H1 (cell line): ENCODE results near the gene NME7. TPM values are rescaled to one million over a fixed set of nuclear protein-coding genes. Genes with fewer than 3 reads are reported as not detected.

Experiments
- CTCF ChIA-PET: fragments of 300-600 bp; sonication (Branson Sonifier 250); formaldehyde crosslinking; loops from one replicate; lab custom pipeline; 2021; ENCODE audit not compliant: partially characterized antibody; lab: Charles Lee
- POLR2A ChIA-PET: fragments of 300-600 bp; sonication (Branson Sonifier 250); formaldehyde crosslinking; loops from one replicate; lab custom pipeline; 2021; ENCODE audit warnings: inconsistent platforms; ENCODE audit not compliant: partially characterized antibody; lab: Charles Lee
- DNase-seq, 2 experiments: peaks; one replicate each; pipeline versions ENCODE4 v3.0.0 to v3.0.0-alpha.2; 2010 to 2022; ENCODE audit warnings: low spot score in 2 of 2, low read depth in 1 of 2, mixed read lengths in 1 of 2
- FAIRE-seq: peaks from 2 replicates; lab custom pipeline; 2011; peaks lifted over from hg19 to GRCh38; lab: Jason Lieb, UNC
- H2AFZ ChIP-seq: 2 replicates; pipeline ENCODE4 v1.8.1; 2012; ENCODE audit warnings: low read length, inconsistent platforms
- H2AK5ac ChIP-seq: 2 replicates; pipeline ENCODE4 v1.6.1; 2013; ENCODE audit warnings: low read depth, low read length
- H2BK120ac ChIP-seq: replicated peaks from 2 replicates; pipeline ENCODE3; 2013; ENCODE audit warnings: low read depth, low read length, inconsistent platforms
- H2BK12ac ChIP-seq: 2 replicates; pipeline ENCODE4 v1.6.1; 2013; ENCODE audit warnings: low read depth, low read length
- H2BK15ac ChIP-seq: 2 replicates; pipeline ENCODE4 v1.6.1; 2013; ENCODE audit warnings: low read length
- H2BK20ac ChIP-seq: 2 replicates; pipeline ENCODE4 v1.6.1; 2013; ENCODE audit warnings: low read length
- H2BK5ac ChIP-seq: 2 replicates; pipeline ENCODE4 v1.6.1; 2013; ENCODE audit warnings: low read depth, low read length
- H3K14ac ChIP-seq: 2 replicates; pipeline ENCODE4 v1.6.1; 2013; ENCODE audit warnings: inconsistent platforms; ENCODE audit not compliant: insufficient read length
- H3K18ac ChIP-seq: 2 replicates; pipeline ENCODE4 v1.6.1; 2013; ENCODE audit warnings: low read length; ENCODE audit errors: extremely low read depth
- H3K23ac ChIP-seq: 2 replicates; pipeline ENCODE4 v1.6.1; 2013; ENCODE audit warnings: inconsistent platforms; ENCODE audit not compliant: insufficient read length
- H3K23me2 ChIP-seq: 2 replicates; pipeline ENCODE4 v1.6.1; 2013; ENCODE audit warnings: low read depth, low read length
- H3K27ac ChIP-seq: 2 replicates; pipeline ENCODE4 v1.6.1; 2011; ENCODE audit warnings: low read depth, low read length, inconsistent platforms
- H3K27me3 ChIP-seq, 4 experiments: replicated peaks in 1 of 4; 1 replicate in 1 of 4; 2 replicates in 3 of 4; pipeline versions ENCODE4 v1.6.1 to v1.8.1; 2011 to 2013; ENCODE audit warnings: low read length in 3 of 4, mild to moderate bottlenecking in 3 of 4, inconsistent platforms in 2 of 4, mixed read lengths in 2 of 4, moderate library complexity in 1 of 4; ENCODE audit not compliant: control insufficient read depth in 3 of 4, insufficient read depth in 3 of 4; ENCODE audit errors: extremely low read depth in 1 of 4
- H3K36me3 ChIP-seq, 4 experiments: 2 replicates each; pipeline versions ENCODE4 v1.6.1 to v1.8.1; 2011 to 2013; ENCODE audit warnings: mild to moderate bottlenecking in 4 of 4, low read length in 3 of 4, moderate library complexity in 2 of 4, control low read depth in 1 of 4, inconsistent platforms in 1 of 4; ENCODE audit not compliant: insufficient read depth in 4 of 4, control insufficient read depth in 2 of 4
- H3K4ac ChIP-seq: replicated peaks from 2 replicates; pipeline ENCODE3; 2013; ENCODE audit warnings: low read length, low read depth, mixed read lengths, inconsistent platforms; ENCODE audit not compliant: insufficient read length
- H3K4me1 ChIP-seq, 4 experiments: replicated peaks in 1 of 4; 1 replicate in 1 of 4; 2 replicates in 3 of 4; pipeline versions ENCODE4 v1.6.1 to v1.8.1; 2011 to 2013; ENCODE audit warnings: low read length in 3 of 4, inconsistent platforms in 2 of 4, mixed read lengths in 1 of 4; ENCODE audit not compliant: insufficient read depth in 4 of 4, control insufficient read depth in 3 of 4
- H3K4me2 ChIP-seq, 2 experiments: 2 replicates each; pipeline versions ENCODE4 v1.6.1 to v1.8.1; 2011 to 2013; ENCODE audit warnings: low read depth in 2 of 2, low read length in 2 of 2, control low read depth in 1 of 2, inconsistent platforms in 1 of 2, mild to moderate bottlenecking in 1 of 2; ENCODE audit not compliant: insufficient read depth in 1 of 2
- H3K4me3 ChIP-seq, 4 experiments: fragments of 200-600, 300-600 bp in 1 of 4; sonication (generic), shearing (Covaris generic), sonication (Bioruptor Twin) in 1 of 4; 2 replicates each; pipeline versions ENCODE4 v1.5.1 to v1.8.1; 2011 to 2016; ENCODE audit warnings: low read length in 4 of 4, low read depth in 3 of 4, control low read depth in 2 of 4, inconsistent platforms in 2 of 4, mild to moderate bottlenecking in 2 of 4, mixed read lengths in 1 of 4, moderate library complexity in 1 of 4; ENCODE audit not compliant: insufficient read depth in 2 of 4; ENCODE audit errors: extremely low read depth in 1 of 4
- H3K56ac ChIP-seq: replicated peaks from 2 replicates; pipeline ENCODE3; 2013; ENCODE audit warnings: low read depth, mild to moderate bottlenecking, mixed read lengths, low read length, inconsistent platforms; ENCODE audit not compliant: insufficient read length
- H3K79me1 ChIP-seq: 2 replicates; pipeline ENCODE4 v1.6.1; 2013; ENCODE audit warnings: low read depth, low read length, control low read depth
- H3K79me2 ChIP-seq, 2 experiments: 2 replicates each; pipeline versions ENCODE4 v1.6.1 to v1.8.1; 2012 to 2013; ENCODE audit warnings: low read length in 2 of 2, mild to moderate bottlenecking in 2 of 2, inconsistent platforms in 1 of 2; ENCODE audit not compliant: insufficient read depth in 2 of 2, control insufficient read depth in 1 of 2
- H3K9ac ChIP-seq, 4 experiments: replicated peaks in 1 of 4; 1 replicate in 1 of 4; 2 replicates in 3 of 4; pipeline versions ENCODE4 v1.6.1 to v1.8.1; 2011 to 2013; ENCODE audit warnings: low read depth in 3 of 4, low read length in 3 of 4, control low read depth in 2 of 4, mild to moderate bottlenecking in 2 of 4, moderate library complexity in 2 of 4, inconsistent platforms in 1 of 4; ENCODE audit errors: extremely low read depth in 1 of 4
- H3K9me3 ChIP-seq, 2 experiments: 2 replicates each; pipeline versions ENCODE4 v1.6.1 to v1.8.1; 2012 to 2013; ENCODE audit warnings: mild to moderate bottlenecking in 2 of 2, moderate library complexity in 2 of 2, control low read depth in 1 of 2, inconsistent platforms in 1 of 2, low read depth in 1 of 2, low read length in 1 of 2, mixed read lengths in 1 of 2; ENCODE audit not compliant: insufficient read depth in 2 of 2
- H4K20me1 ChIP-seq, 2 experiments: replicated peaks in 1 of 2; 2 replicates each; pipeline versions ENCODE3 to v1.8.1; 2011 to 2013; ENCODE audit warnings: inconsistent platforms in 2 of 2, low read length in 2 of 2, mild to moderate bottlenecking in 1 of 2; ENCODE audit not compliant: insufficient read depth in 2 of 2, control insufficient read depth in 1 of 2
- H4K5ac ChIP-seq: 2 replicates; pipeline ENCODE4 v1.6.1; 2013; ENCODE audit warnings: low read length, low read depth, mixed read lengths, inconsistent platforms; ENCODE audit not compliant: insufficient read length
- H4K8ac ChIP-seq: 2 replicates; pipeline ENCODE4 v1.8.0; 2013; ENCODE audit warnings: mild to moderate bottlenecking, moderate library complexity, low read length, inconsistent platforms; ENCODE audit not compliant: insufficient read depth; ENCODE audit errors: extremely low read depth
- H4K91ac ChIP-seq: replicated peaks from 2 replicates; pipeline ENCODE3; 2013; ENCODE audit warnings: low read length, mixed read lengths, inconsistent platforms; ENCODE audit not compliant: insufficient read length
- FOSL1 ChIP-seq: IDR thresholded peaks from 2 replicates; pipeline ENCODE4 v1.6.1; 2011; ENCODE audit warnings: mild to moderate bottlenecking, low read depth, low read length, moderate library complexity; ENCODE audit not compliant: insufficient read depth
- JUND ChIP-seq: IDR thresholded peaks from 2 replicates; pipeline ENCODE4 v1.6.1; 2011; ENCODE audit warnings: mild to moderate bottlenecking, improper control_type of control experiment, low read length
- MAFK ChIP-seq: IDR thresholded peaks from 2 replicates; pipeline ENCODE4 v1.6.1; 2012; ENCODE audit warnings: low read depth, mild to moderate bottlenecking, improper control_type of control experiment, low read length
- POLR2AphosphoS5 ChIP-seq: IDR thresholded peaks from 2 replicates; pipeline ENCODE4 v1.6.1; 2011; ENCODE audit warnings: low read depth, low read length
- WGBS, 2 experiments: shearing (Covaris generic) in 1 of 2; methylation state at CpG; one replicate each; pipeline versions ENCODE4 v1.1.6 to v1.1.7; 2013 to 2015; ENCODE audit warnings: low lambda C conversion rate in 2 of 2, mixed read lengths in 2 of 2, inconsistent platforms in 1 of 2, low coverage in 1 of 2, missing lambda C conversion rate in 1 of 2; ENCODE audit not compliant: insufficient replicate concordance in 2 of 2, insufficient coverage in 1 of 2, insufficient read length in 1 of 2; ENCODE audit errors: extremely low coverage in 1 of 2, missing lambda C conversion rate in 1 of 2; 5-methylcytosine and 5-hydroxymethylcytosine counted together
- polyA plus RNA-seq, 7 experiments: library from polyadenylated mRNA; depleted of rRNA in 3 of 7; stranded (reverse) in 5 of 7; unstranded in 2 of 7; fragments of >200 nt in 5 of 7; fragments of 200-250 nt in 2 of 7; gene quantifications; 1 replicate in 5 of 7; 2 replicates in 1 of 7; 4 replicates in 1 of 7; pipeline versions ENCODE4 v1.2.1 to v1.2.3, GENCODE V29; 2011 to 2013; ENCODE audit warnings: missing spikeins in 2 of 7, mixed read lengths in 2 of 7
- total RNA-seq: library from RNA; stranded (reverse); fragmentation: NEBNext Ultra II Directional; extraction: Animal tissue kit (Norgen Biotek cat#: 25700); gene quantifications from 2 replicates; pipeline ENCODE4 v1.2.1, GENCODE V29; 2021

Gene NME7
- total and polyA plus RNA-seq, 2 of the 8 experiments (the other 6 are each of a cell fraction or from before 2014, with no cell fraction given), result 11.6 to 28.5 TPM

GRCh38 chr1:169234780-169235179, 132.8 kb downstream of the NME7 start:
- Histone ChIP-seq H3K9me3 (no peaks in the 10 kb centered on the region), H2BK5ac (no peak overlapping the region), H2AFZ (no peak overlapping the region), H3K9ac (no peak overlapping the region), H3K23ac (no peak overlapping the region), H3K36me3 (no peaks in the 10 kb centered on the region), H4K5ac (no peak overlapping the region), H3K79me1 (no peaks in the 10 kb centered on the region), H3K14ac (no peak overlapping the region), H3K56ac (no peak overlapping the region), H4K91ac (no peak overlapping the region), H3K23me2 (no peaks in the 10 kb centered on the region), H3K4ac (no peak overlapping the region), H3K79me2 (no peaks in the 10 kb centered on the region), H3K4me1 (no peaks in the 10 kb centered on the region), H4K20me1 (no peaks in the 10 kb centered on the region), H2BK20ac (no peak overlapping the region), H3K27me3 (no peaks in the 10 kb centered on the region), H2BK12ac (no peak overlapping the region), H3K4me3 (no peak overlapping the region), H2AK5ac (no peak overlapping the region), H3K4me2 (no peak overlapping the region)
- FAIRE-seq (no peak), DNase-seq (no peak)
- ChIA-PET POLR2A (no interaction called here), CTCF (no interaction called here)
- 98% methylated on average over 3 of the region's 3 CpGs; no CpG with 5 or more reads in 1 of the 2 experiments for WGBS, 2 experiments
- TF ChIP-seq JUND (no peak), FOSL1 (no peak), POLR2AphosphoS5 (no peak), MAFK (no peak)
- TF ChIP-seq, all 59 proteins: peak for 0
- Histone ChIP-seq H2BK120ac (no peak overlapping the region), H2BK15ac (no peak overlapping the region), H4K8ac (no peak overlapping the region), H3K27ac (no peak overlapping the region), H3K18ac (no peak overlapping the region)
